ENCODE measurements around the gene MPPED2. TPM values are rescaled to one million over a fixed set of nuclear protein-coding genes. Genes with fewer than 3 reads are reported as not detected.

Gene MPPED2
- total RNA-seq, 4 donors from 2014 or later, result 2.2 to 11.5 (median 4.7) TPM

GRCh38 chr11:30567120-30567519 lies 19.0 kb downstream of the MPPED2 start:
- Histone ChIP-seq H3K9me3 (no peaks in the 10 kb centered on the region), H3K4me3 (no peak overlapping the region), H3K27me3 (no peaks in the 10 kb centered on the region), H3K27ac (no peak overlapping the region), H3K4me1 (no peaks in the 10 kb centered on the region), H3K36me3 (no peaks in the 10 kb centered on the region)
- 39 to 42% methylated on average over 5 of the region's 5 CpGs for WGBS, 2 donors
- TF ChIP-seq EP300 (IDR thresholded peaks at IDR 0.05) (no peak), POLR2A (IDR thresholded peaks at IDR 0.05) (no peak)
- TF ChIP-seq, protein P1, sequence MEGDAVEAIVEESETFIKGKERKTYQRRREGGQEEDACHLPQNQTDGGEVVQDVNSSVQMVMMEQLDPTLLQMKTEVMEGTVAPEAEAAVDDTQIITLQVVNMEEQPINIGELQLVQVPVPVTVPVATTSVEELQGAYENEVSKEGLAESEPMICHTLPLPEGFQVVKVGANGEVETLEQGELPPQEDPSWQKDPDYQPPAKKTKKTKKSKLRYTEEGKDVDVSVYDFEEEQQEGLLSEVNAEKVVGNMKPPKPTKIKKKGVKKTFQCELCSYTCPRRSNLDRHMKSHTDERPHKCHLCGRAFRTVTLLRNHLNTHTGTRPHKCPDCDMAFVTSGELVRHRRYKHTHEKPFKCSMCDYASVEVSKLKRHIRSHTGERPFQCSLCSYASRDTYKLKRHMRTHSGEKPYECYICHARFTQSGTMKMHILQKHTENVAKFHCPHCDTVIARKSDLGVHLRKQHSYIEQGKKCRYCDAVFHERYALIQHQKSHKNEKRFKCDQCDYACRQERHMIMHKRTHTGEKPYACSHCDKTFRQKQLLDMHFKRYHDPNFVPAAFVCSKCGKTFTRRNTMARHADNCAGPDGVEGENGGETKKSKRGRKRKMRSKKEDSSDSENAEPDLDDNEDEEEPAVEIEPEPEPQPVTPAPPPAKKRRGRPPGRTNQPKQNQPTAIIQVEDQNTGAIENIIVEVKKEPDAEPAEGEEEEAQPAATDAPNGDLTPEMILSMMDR (IDR thresholded peaks at IDR 0.05), result no peak
- DNase-seq (ENCODE audit: low spot score in 2 of 2), result no peak

DNA sequence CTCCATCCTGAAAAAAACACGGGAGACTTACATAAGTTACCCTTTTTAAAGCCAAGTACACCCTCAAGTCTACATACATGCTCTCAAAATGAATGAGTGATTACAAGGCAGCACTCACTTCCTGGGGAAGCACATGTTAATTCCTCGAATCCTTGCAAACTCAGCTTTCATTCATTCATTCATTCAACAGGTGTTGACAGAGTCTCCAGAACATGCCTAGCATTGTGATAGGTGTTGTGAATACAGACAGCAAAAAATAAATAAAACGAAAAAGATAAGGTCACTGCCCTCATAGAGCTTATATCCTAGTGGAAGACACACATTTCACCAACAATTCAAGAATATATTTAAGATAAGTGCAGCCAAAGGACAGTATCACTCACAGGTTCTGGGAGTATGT lies 19.7 kb downstream of the MPPED2 start:
- WGBS, 2 donors, result 85 to 87% methylated on average over 3 of the region's 3 CpGs
- no peak overlapping the region for H3K27ac ChIP-seq
- H3K4me1 ChIP-seq, result no peaks in the 10 kb centered on the region

GRCh38 chr11:30565027-30565426 lies 21.1 kb downstream of the MPPED2 start:
- Histone ChIP-seq H3K9me3 (no peaks in the 10 kb centered on the region), H3K4me3 (no peak overlapping the region), H3K27me3 (no peaks in the 10 kb centered on the region), H3K36me3 (no peaks in the 10 kb centered on the region), H3K4me1 (peaks cover 0 to 14% (median 0%) of the 10 kb centered on the region in 4 donors), H3K27ac (no peak overlapping the region)
- no peak for TF ChIP-seq POLR2A (IDR thresholded peaks at IDR 0.05)
- TF ChIP-seq, protein P1 (IDR thresholded peaks at IDR 0.05), result no peak
- TF ChIP-seq EP300 (IDR thresholded peaks at IDR 0.05), result no peak
- DNase-seq (ENCODE audit: low spot score in 2 of 2), result no peak
- WGBS, 2 donors, result 77 to 81% methylated on average over 10 of the region's 10 CpGs

More for the DNA sequence above, 19.7 kb downstream of the MPPED2 start:
- TF ChIP-seq, protein P1 (IDR thresholded peaks at IDR 0.05), result no peak
- Histone ChIP-seq H3K27me3 (no peaks in the 10 kb centered on the region), H3K4me3 (no peak overlapping the region), H3K36me3 (no peaks in the 10 kb centered on the region), H3K9me3 (no peaks in the 10 kb centered on the region)
- no peak for DNase-seq (ENCODE audit: low spot score in 2 of 2)

- no peak for TF ChIP-seq POLR2A (IDR thresholded peaks at IDR 0.05)
- TF ChIP-seq EP300 (IDR thresholded peaks at IDR 0.05), result no peak
- TF ChIP-seq, protein P1 (IDR thresholded peaks at IDR 0.05), result no peak
- peaks cover 0 to 17% (median 0%) of the 10 kb centered on the region in 4 donors for H3K4me1 ChIP-seq
- no peak overlapping the region for H3K27ac ChIP-seq
- H3K27me3 ChIP-seq, result no peaks in the 10 kb centered on the region
- DNase-seq (ENCODE audit: low spot score in 2 of 2), result no peak
- no peak overlapping the region for H3K4me3 ChIP-seq
- H3K36me3 ChIP-seq, result no peaks in the 10 kb centered on the region
- H3K9me3 ChIP-seq, result no peaks in the 10 kb centered on the region
- 96% methylated on average over 1 of the region's 1 CpG for WGBS, 2 donors
Measured at GRCh38 chr11:30561691-30562415, 24.3 kb downstream of the MPPED2 start.

GRCh38 chr11:30560206-30561106 lies 25.7 kb downstream of the MPPED2 start:
- Histone ChIP-seq H3K27ac (no peak overlapping the region), H3K4me3 (peak overlapping the region in 1 of 4 donors; percentile 20), H3K36me3 (no peaks in the 10 kb centered on the region), H3K27me3 (no peaks in the 10 kb centered on the region), H3K4me1 (peaks cover 0 to 17% (median 0%) of the 10 kb centered on the region in 4 donors), H3K9me3 (no peaks in the 10 kb centered on the region)
- 46 to 55% methylated on average over 7 of the region's 7 CpGs for WGBS, 2 donors
- TF ChIP-seq, protein P1 (IDR thresholded peaks at IDR 0.05), result no peak
- no peak for TF ChIP-seq POLR2A (IDR thresholded peaks at IDR 0.05)
- no peak for TF ChIP-seq EP300 (IDR thresholded peaks at IDR 0.05)
- no peak for DNase-seq (ENCODE audit: low spot score in 2 of 2)

Data from tibial nerve (tissue), 4 donors.